Ishikawa (cell line): ENCODE results near the gene CD300LF.

Experiments
- CREB1 ChIP-seq: IDR thresholded peaks from 2 replicates; pipeline ENCODE4 v1.6.1; 2012; ENCODE audit warnings: low read depth
- EGR1 ChIP-seq: IDR thresholded peaks from 2 replicates; pipeline ENCODE4 v1.6.1; 2012
- EP300 ChIP-seq: IDR thresholded peaks from 2 replicates; pipeline ENCODE4 v1.6.1; 2012; ENCODE audit warnings: borderline replicate concordance
- MAX ChIP-seq: IDR thresholded peaks from 2 replicates; pipeline ENCODE4 v1.6.1; 2012
- NFIC ChIP-seq: IDR thresholded peaks from 2 replicates; pipeline ENCODE4 v1.6.1; 2012
- RAD21 ChIP-seq: IDR thresholded peaks from 2 replicates; pipeline ENCODE4 v1.6.1; 2012; ENCODE audit warnings: low read depth
- REST ChIP-seq: IDR thresholded peaks from 2 replicates; pipeline ENCODE4 v1.6.1; 2012; ENCODE audit warnings: low read depth, mild to moderate bottlenecking
- TAF1 ChIP-seq: IDR thresholded peaks from 2 replicates; pipeline ENCODE4 v1.6.1; 2012; ENCODE audit warnings: low read depth, mild to moderate bottlenecking
- TCF12 ChIP-seq: IDR thresholded peaks from 2 replicates; pipeline ENCODE4 v1.6.1; 2012; ENCODE audit warnings: low read depth
- YY1 ChIP-seq: IDR thresholded peaks from 2 replicates; pipeline ENCODE4 v1.6.1; 2012; ENCODE audit warnings: low read depth
- ZBTB7A ChIP-seq: IDR thresholded peaks from 2 replicates; pipeline ENCODE4 v1.6.1; 2012; ENCODE audit warnings: low read depth

- TF ChIP-seq NFIC (no peak), MAX (no peak), REST (no peak), RAD21 (no peak), CREB1 (no peak), EP300 (no peak), TAF1 (no peak), YY1 (no peak), ZBTB7A (no peak), TCF12 (no peak), EGR1 (no peak)
Observed at GRCh38 chr17:74755533-74755932, 42.8 kb upstream of the CD300LF start.
